ENCODE measurements around the gene BMERB1. TPM values are rescaled to one million over a fixed set of nuclear protein-coding genes. Genes with fewer than 3 reads are reported as not detected.

The BMERB1 gene
- total RNA-seq, 1 experiment from 2014 or later = 80.0 TPM

GRCh38 chr16:15548482-15548891 is 114.1 kb downstream of the BMERB1 start:
- Histone ChIP-seq H3K4me3 (ENCODE audit: low read depth in 2 of 2, low read length in 2 of 2) (no peak overlapping the region), H3K27me3 (ENCODE audit: control insufficient read depth, insufficient read depth, low read length) (no peaks in the 10 kb centered on the region), H3K9me3 (ENCODE audit: control insufficient read depth, insufficient read depth, low read depth, low read length) (no peaks in the 10 kb centered on the region), H3K36me3 (ENCODE audit: control insufficient read depth, insufficient read depth, low read length) (no peaks in the 10 kb centered on the region), H3K4me1 (ENCODE audit: control insufficient read depth, insufficient read depth, low read length) (no peaks in the 10 kb centered on the region; the same call in 1 of the 2 replicates), H3K27ac (ENCODE audit: low read length) (0 out of 2 replicates have a peak overlapping the region, but pooled peaks have one; percentile 7)
- in situ Hi-C loops (cut with HindIII; ENCODE audit: low pct_unique_long_range_greater_than_20kb, low sequenced_read_pairs) = no loop called here
- no TSS peak for BruUV-seq (replicated peaks)
- TF ChIP-seq TCF7L2 (IDR thresholded peaks at IDR 0.05; ENCODE audit: low read depth, low read length) (no peak), CTCF (IDR thresholded peaks at IDR 0.05) (no peak), REST (IDR thresholded peaks at IDR 0.05; ENCODE audit: insufficient read depth in 1 of 2, low read depth in 2 of 2, low read length in 1 of 2) (no peak), POLR2AphosphoS5 (IDR thresholded peaks at IDR 0.05; ENCODE audit: low read depth, low read length) (no peak), SIN3A (IDR thresholded peaks at IDR 0.05; ENCODE audit: borderline replicate concordance, insufficient read depth, low read depth, low read length) (no peak)
- POLR2A ChIA-PET = interaction anchor here (0.5 to 0.7 kb wide), 3 partner anchors 12 to 116 kb away, joined by 4 to 13 read pairs (median 11); no protein-coding TSS in a partner anchor
- no peak for ATAC-seq
- intact Hi-C loops (cut with micrococcal nuclease; ENCODE audit: unreplicated experiment) = no loop called here
- DNase-seq (ENCODE audit: low read depth, low spot score) = no peak
- CTCF ChIA-PET = no interaction called here

GRCh38 chr16:15552507-15552906 is 118.1 kb downstream of the BMERB1 start:
- no peak overlapping the region for H3K4me3 ChIP-seq (ENCODE audit: low read depth in 2 of 2, low read length in 2 of 2)
- ChIA-PET POLR2A (no interaction called here), CTCF (no interaction called here)
- no peaks in the 10 kb centered on the region for H3K27me3 ChIP-seq (ENCODE audit: control insufficient read depth, insufficient read depth, low read length)
- in situ Hi-C loops (cut with HindIII; ENCODE audit: low pct_unique_long_range_greater_than_20kb, low sequenced_read_pairs) = no loop called here
- TF ChIP-seq CTCF (IDR thresholded peaks at IDR 0.05) = no peak
- TF ChIP-seq TCF7L2 (IDR thresholded peaks at IDR 0.05; ENCODE audit: low read depth, low read length) = no peak
- no peak for TF ChIP-seq POLR2AphosphoS5 (IDR thresholded peaks at IDR 0.05; ENCODE audit: low read depth, low read length)
- no peak for TF ChIP-seq SIN3A (IDR thresholded peaks at IDR 0.05; ENCODE audit: borderline replicate concordance, insufficient read depth, low read depth, low read length)
- TF ChIP-seq REST (IDR thresholded peaks at IDR 0.05; ENCODE audit: insufficient read depth in 1 of 2, low read depth in 2 of 2, low read length in 1 of 2) = no peak
- H3K36me3 ChIP-seq (ENCODE audit: control insufficient read depth, insufficient read depth, low read length) = no peaks in the 10 kb centered on the region
- H3K27ac ChIP-seq (ENCODE audit: low read length) = no peak overlapping the region
- no peak for ATAC-seq
- intact Hi-C loops (cut with micrococcal nuclease; ENCODE audit: unreplicated experiment) = no loop called here
- H3K4me1 ChIP-seq (ENCODE audit: control insufficient read depth, insufficient read depth, low read length) = no peaks in the 10 kb centered on the region; the same call in 1 of the 2 replicates
- H3K9me3 ChIP-seq (ENCODE audit: control insufficient read depth, insufficient read depth, low read depth, low read length) = no peaks in the 10 kb centered on the region
- no peak for DNase-seq (ENCODE audit: low read depth, low spot score)
- BruUV-seq (replicated peaks) = no TSS peak
